Astrocyte (in vitro differentiated cells and primary cell): ENCODE results near the gene PTPRD. TPM values are rescaled to one million over a fixed set of nuclear protein-coding genes. Genes with fewer than 3 reads are reported as not detected.

Source experiments
- DNase-seq: peaks from one replicate; pipeline ENCODE4 v3.0.0-alpha.2; 2010; ENCODE audit warnings: low read depth
- FAIRE-seq: peaks from 2 replicates; lab custom pipeline; 2011; peaks lifted over from hg19 to GRCh38; lab: Jason Lieb, UNC
- H2AFZ ChIP-seq: 2 replicates; pipeline ENCODE4 v1.6.0; 2012; ENCODE audit warnings: low read depth, low read length, inconsistent platforms
- H3K27ac ChIP-seq: 2 replicates; pipeline ENCODE4 v1.5.1; 2011; ENCODE audit warnings: low read depth, low read length, inconsistent platforms
- H3K27me3 ChIP-seq: 2 replicates; pipeline ENCODE4 v1.6.0; 2011; ENCODE audit warnings: low read length, inconsistent platforms; ENCODE audit not compliant: insufficient read depth
- H3K36me3 ChIP-seq: 2 replicates; pipeline ENCODE4 v1.5.1; 2011; ENCODE audit warnings: low read length, inconsistent platforms; ENCODE audit not compliant: insufficient read depth
- H3K4me1 ChIP-seq: 2 replicates; pipeline ENCODE4 v1.5.1; 2011; ENCODE audit warnings: low read length, inconsistent platforms; ENCODE audit not compliant: insufficient read depth
- H3K4me2 ChIP-seq: 2 replicates; pipeline ENCODE4 v1.6.0; 2012; ENCODE audit warnings: low read length, inconsistent platforms
- H3K4me3 ChIP-seq: 2 replicates; pipeline ENCODE4 v1.5.1; 2011; ENCODE audit warnings: low read depth, mild to moderate bottlenecking, low read length, inconsistent platforms; ENCODE audit not compliant: insufficient read depth
- H3K79me2 ChIP-seq: 2 replicates; pipeline ENCODE4 v1.6.0; 2012; ENCODE audit warnings: mild to moderate bottlenecking, low read length, inconsistent platforms; ENCODE audit not compliant: insufficient read depth
- H3K9ac ChIP-seq: 2 replicates; pipeline ENCODE4 v1.6.0; 2012; ENCODE audit warnings: mild to moderate bottlenecking, low read length, inconsistent platforms
- H3K9me3 ChIP-seq: 2 replicates; pipeline ENCODE4 v1.5.1; 2012; ENCODE audit warnings: low read depth, mild to moderate bottlenecking, low read length, inconsistent platforms; ENCODE audit not compliant: insufficient read depth
- H4K20me1 ChIP-seq: 2 replicates; pipeline ENCODE4 v1.6.0; 2012; ENCODE audit warnings: low read length, inconsistent platforms; ENCODE audit not compliant: insufficient read depth
- H3K27ac Mint-ChIP-seq: one replicate; pipeline ENCODE4 v1.8.0; 2021; ENCODE audit warnings: mild to moderate bottlenecking, mixed read lengths; ENCODE audit not compliant: unreplicated experiment
- H3K27me3 Mint-ChIP-seq: one replicate; pipeline ENCODE4 v1.8.0; 2021; ENCODE audit warnings: low read depth, mixed read lengths; ENCODE audit not compliant: unreplicated experiment
- H3K36me3 Mint-ChIP-seq: one replicate; pipeline ENCODE4 v1.8.0; 2021; ENCODE audit warnings: low read depth, mixed read lengths; ENCODE audit not compliant: unreplicated experiment
- H3K4me1 Mint-ChIP-seq: one replicate; pipeline ENCODE4 v1.8.0; 2021; ENCODE audit warnings: low read depth, mixed read lengths; ENCODE audit not compliant: unreplicated experiment
- H3K4me3 Mint-ChIP-seq: one replicate; pipeline ENCODE4 v1.8.0; 2021; ENCODE audit warnings: mild to moderate bottlenecking, moderate library complexity, mixed read lengths; ENCODE audit not compliant: unreplicated experiment
- H3K9me3 Mint-ChIP-seq: one replicate; pipeline ENCODE4 v1.8.0; 2021; ENCODE audit warnings: mild to moderate bottlenecking, mixed read lengths; ENCODE audit not compliant: unreplicated experiment
- EZH2 ChIP-seq: IDR thresholded peaks from 2 replicates; pipeline ENCODE4 v1.6.1; 2012; ENCODE audit warnings: mild to moderate bottlenecking, low read length, inconsistent platforms; ENCODE audit not compliant: insufficient read depth
- total RNA-seq: library from RNA; stranded (reverse); gene quantifications from 2 replicates; pipeline ENCODE4 v1.2.1, GENCODE V29; 2021
- TF ChIP-seq, protein P1 (sequence below): IDR thresholded peaks from 2 replicates; pipeline ENCODE4 v1.5.1; 2011; ENCODE audit warnings: low read depth, mild to moderate bottlenecking, inconsistent platforms, low read length, moderate library complexity; ENCODE audit not compliant: insufficient read depth

PTPRD gene
- total RNA-seq, 1 donor from 2014 or later = 88.1 TPM

DNA sequence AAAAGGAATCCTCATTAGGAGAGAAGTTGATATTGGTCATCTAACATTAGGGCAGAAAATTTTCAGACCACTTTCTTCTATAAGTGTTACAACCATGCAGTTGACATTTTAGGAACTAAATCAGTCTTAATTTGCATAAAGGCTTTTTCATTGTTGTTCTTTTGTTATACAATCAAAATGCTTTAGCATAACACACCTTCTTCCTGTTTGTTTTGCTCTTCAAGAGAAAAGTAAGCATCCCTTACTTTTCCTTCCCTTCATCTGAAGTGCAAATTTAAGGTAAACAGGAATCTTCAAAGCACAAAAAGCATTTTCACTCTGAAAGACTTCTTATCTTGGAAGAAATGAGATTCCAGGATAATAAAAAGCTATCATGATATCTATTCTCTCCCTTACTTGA lies 273.6 kb downstream of the PTPRD start:
- H3K4me3 Mint-ChIP-seq = no peak overlapping the region
- H3K4me2 ChIP-seq = no peak overlapping the region
- H3K9ac ChIP-seq = no peak overlapping the region
- H4K20me1 ChIP-seq = no peaks in the 10 kb centered on the region
- no peaks in the 10 kb centered on the region for H3K9me3 ChIP-seq
- H3K4me1 ChIP-seq = no peaks in the 10 kb centered on the region
- H3K36me3 ChIP-seq = no peaks in the 10 kb centered on the region
- H3K79me2 ChIP-seq = no peaks in the 10 kb centered on the region
- FAIRE-seq (no peak), DNase-seq (no peak)
- no peak overlapping the region for H2AFZ ChIP-seq
- H3K36me3 Mint-ChIP-seq = no peaks in the 10 kb centered on the region
- H3K27ac Mint-ChIP-seq = no peak overlapping the region
- H3K27me3 ChIP-seq = no peaks in the 10 kb centered on the region
- H3K4me3 ChIP-seq = no peak overlapping the region
- no peaks in the 10 kb centered on the region for H3K9me3 Mint-ChIP-seq
- TF ChIP-seq, protein P1, sequence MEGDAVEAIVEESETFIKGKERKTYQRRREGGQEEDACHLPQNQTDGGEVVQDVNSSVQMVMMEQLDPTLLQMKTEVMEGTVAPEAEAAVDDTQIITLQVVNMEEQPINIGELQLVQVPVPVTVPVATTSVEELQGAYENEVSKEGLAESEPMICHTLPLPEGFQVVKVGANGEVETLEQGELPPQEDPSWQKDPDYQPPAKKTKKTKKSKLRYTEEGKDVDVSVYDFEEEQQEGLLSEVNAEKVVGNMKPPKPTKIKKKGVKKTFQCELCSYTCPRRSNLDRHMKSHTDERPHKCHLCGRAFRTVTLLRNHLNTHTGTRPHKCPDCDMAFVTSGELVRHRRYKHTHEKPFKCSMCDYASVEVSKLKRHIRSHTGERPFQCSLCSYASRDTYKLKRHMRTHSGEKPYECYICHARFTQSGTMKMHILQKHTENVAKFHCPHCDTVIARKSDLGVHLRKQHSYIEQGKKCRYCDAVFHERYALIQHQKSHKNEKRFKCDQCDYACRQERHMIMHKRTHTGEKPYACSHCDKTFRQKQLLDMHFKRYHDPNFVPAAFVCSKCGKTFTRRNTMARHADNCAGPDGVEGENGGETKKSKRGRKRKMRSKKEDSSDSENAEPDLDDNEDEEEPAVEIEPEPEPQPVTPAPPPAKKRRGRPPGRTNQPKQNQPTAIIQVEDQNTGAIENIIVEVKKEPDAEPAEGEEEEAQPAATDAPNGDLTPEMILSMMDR = no peak
- no peak for TF ChIP-seq EZH2
- H3K4me1 Mint-ChIP-seq = no peaks in the 10 kb centered on the region
- H3K27ac ChIP-seq = no peak overlapping the region
- H3K27me3 Mint-ChIP-seq = no peaks in the 10 kb centered on the region

DNA sequence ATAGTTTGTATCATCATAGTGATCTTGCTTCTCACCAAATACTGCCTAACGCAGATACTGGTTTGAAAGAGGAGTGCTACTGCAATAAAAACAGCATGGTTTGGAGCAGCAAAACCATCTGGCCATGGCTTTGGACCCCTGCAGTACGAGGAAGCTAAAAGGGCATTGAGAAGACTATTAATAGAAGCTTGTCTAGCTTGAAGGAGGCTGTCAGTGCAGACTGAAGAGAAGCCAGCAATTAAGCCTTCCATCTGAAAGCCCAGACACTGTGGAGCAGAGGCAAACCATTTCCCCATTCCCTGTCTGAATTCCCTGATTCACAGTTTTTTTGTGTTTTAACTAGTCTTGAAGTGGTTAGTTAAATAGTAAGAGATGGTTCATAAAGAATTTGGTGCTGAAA lies 281.6 kb downstream of the PTPRD start:
- Mint-ChIP-seq H3K9me3 (no peaks in the 10 kb centered on the region), H3K27ac (no peak overlapping the region), H3K36me3 (no peaks in the 10 kb centered on the region), H3K27me3 (no peaks in the 10 kb centered on the region), H3K4me1 (peaks cover 3% of the 10 kb centered on the region), H3K4me3 (no peak overlapping the region)
- Histone ChIP-seq H3K79me2 (no peaks in the 10 kb centered on the region), H4K20me1 (no peaks in the 10 kb centered on the region), H3K27me3 (no peaks in the 10 kb centered on the region), H3K9me3 (no peaks in the 10 kb centered on the region), H3K4me1 (no peaks in the 10 kb centered on the region), H3K4me2 (no peak overlapping the region), H3K27ac (no peak overlapping the region), H3K36me3 (no peaks in the 10 kb centered on the region), H3K9ac (no peak overlapping the region), H2AFZ (no peak overlapping the region), H3K4me3 (no peak overlapping the region)
- FAIRE-seq (no peak), DNase-seq (no peak)
- TF ChIP-seq EZH2 = no peak
- TF ChIP-seq, protein P1 = no peak

DNA sequence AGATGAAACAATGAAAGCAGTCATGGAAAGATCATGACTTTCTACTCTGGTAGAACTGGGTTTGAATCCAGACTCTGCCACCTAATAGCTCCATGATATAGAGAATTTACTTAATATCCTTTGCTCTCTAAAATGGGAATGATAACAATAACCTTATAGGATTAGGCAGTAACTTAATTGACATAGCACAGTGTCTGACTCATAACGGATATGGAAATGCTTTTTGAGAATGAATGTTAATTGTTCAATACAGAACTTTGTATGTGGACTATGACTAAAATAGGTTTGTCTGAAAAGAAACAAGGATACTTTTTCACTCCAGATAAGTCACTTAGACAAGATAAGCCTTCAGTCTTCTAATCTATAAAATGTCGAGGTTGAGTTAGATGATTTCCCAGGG lies 330.7 kb downstream of the PTPRD start:
- Histone ChIP-seq H3K4me1 (no peaks in the 10 kb centered on the region), H3K4me2 (no peak overlapping the region), H3K79me2 (no peaks in the 10 kb centered on the region), H3K36me3 (no peaks in the 10 kb centered on the region), H3K27ac (no peak overlapping the region), H3K27me3 (no peaks in the 10 kb centered on the region), H3K4me3 (no peak overlapping the region), H4K20me1 (no peaks in the 10 kb centered on the region), H3K9ac (no peak overlapping the region), H3K9me3 (no peaks in the 10 kb centered on the region), H2AFZ (no peak overlapping the region)
- H3K4me3 Mint-ChIP-seq = no peak overlapping the region
- FAIRE-seq = no peak
- TF ChIP-seq, protein P1 = no peak
- no peak for TF ChIP-seq EZH2
- H3K36me3 Mint-ChIP-seq = no peaks in the 10 kb centered on the region
- H3K27ac Mint-ChIP-seq = no peak overlapping the region
- DNase-seq = no peak
- no peaks in the 10 kb centered on the region for H3K27me3 Mint-ChIP-seq
- no peaks in the 10 kb centered on the region for H3K9me3 Mint-ChIP-seq
- no peaks in the 10 kb centered on the region for H3K4me1 Mint-ChIP-seq
